ENCODE data around the gene MAML2.

DNA sequence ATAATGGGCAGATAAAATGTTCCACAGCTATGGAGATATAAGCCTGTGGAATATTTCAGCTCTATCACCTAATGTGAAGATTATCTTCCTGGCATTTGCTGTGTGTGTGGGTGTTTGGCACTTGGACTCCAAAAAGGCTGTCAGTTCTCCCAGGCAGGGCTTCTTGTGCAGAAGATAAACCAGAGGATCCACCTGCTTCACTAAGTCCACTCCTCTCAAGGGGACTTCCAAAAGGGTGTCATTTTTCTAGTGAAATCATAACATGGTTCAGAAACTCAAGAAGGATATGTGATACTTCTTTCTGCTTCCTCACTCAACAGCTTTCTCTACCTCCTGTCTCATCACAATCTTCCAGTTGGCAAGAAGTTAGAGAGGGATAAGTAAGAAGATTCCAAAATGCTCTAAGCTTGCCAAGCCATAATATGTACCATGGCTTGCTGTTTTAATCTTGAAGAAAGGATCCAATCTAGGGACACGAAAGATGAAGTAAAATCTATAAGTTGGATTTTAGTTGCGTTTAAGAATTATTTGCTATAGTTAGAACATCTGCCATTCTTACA is 212.9 kb downstream of the MAML2 start:
- TF ChIP-seq, protein P1, sequence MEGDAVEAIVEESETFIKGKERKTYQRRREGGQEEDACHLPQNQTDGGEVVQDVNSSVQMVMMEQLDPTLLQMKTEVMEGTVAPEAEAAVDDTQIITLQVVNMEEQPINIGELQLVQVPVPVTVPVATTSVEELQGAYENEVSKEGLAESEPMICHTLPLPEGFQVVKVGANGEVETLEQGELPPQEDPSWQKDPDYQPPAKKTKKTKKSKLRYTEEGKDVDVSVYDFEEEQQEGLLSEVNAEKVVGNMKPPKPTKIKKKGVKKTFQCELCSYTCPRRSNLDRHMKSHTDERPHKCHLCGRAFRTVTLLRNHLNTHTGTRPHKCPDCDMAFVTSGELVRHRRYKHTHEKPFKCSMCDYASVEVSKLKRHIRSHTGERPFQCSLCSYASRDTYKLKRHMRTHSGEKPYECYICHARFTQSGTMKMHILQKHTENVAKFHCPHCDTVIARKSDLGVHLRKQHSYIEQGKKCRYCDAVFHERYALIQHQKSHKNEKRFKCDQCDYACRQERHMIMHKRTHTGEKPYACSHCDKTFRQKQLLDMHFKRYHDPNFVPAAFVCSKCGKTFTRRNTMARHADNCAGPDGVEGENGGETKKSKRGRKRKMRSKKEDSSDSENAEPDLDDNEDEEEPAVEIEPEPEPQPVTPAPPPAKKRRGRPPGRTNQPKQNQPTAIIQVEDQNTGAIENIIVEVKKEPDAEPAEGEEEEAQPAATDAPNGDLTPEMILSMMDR (IDR thresholded peaks at IDR 0.05; ENCODE audit: low read length): no peak
- no peak for TF ChIP-seq EZH2 (optimal IDR thresholded peaks at IDR 0.05; ENCODE audit: low read depth, low read length)

Measured in MM.1S (cell line).